Measurements from ENCODE around the gene BTD.

The BTD gene
- long read RNA-seq, full-length matches to known transcripts = 19 of 20 reads
- long read RNA-seq, partial matches to known transcripts = 1 of 20 reads
- long read RNA-seq, other reads (novel, unspliced or antisense) = 0 of 20 reads

GRCh38 chr3:15601399-15602145 is at the start of gene BTD, which contains the start of gene HACL1:
TSS of gene BTD (plus strand) at chr3:15601745. CDS start at chr3:15635440, 33,695 bp downstream.
TSS of gene HACL1 (minus strand) at chr3:15601569. CDS start at chr3:15601463, 106 bp downstream.
- H3K4me3 ChIP-seq (replicated peaks; ENCODE audit: insufficient read depth, low read length) = peak within 1 kb of the TSS; percentile 95
- H3K27me3 ChIP-seq (ENCODE audit: insufficient read depth, poor library complexity, severe bottlenecking) = no peaks in the 10 kb centered on the region
- peak; percentile 96 to 99 for DNase-seq (ENCODE audit: low read depth in 1 of 2, low spot score in 1 of 2)
- H3K27ac ChIP-seq (replicated peaks) = peak within 1 kb of the TSS; percentile 89
- TF ChIP-seq CTCF (IDR thresholded peaks at IDR 0.05; ENCODE audit: insufficient read depth, low read length) = no peak
- TF ChIP-seq SPI1 (IDR thresholded peaks at IDR 0.05; ENCODE audit: borderline replicate concordance, low read depth) = peak; percentile 20; the same call in 1 of the 2 replicates
- TF ChIP-seq REST (IDR thresholded peaks at IDR 0.05; ENCODE audit: insufficient replicate concordance, low read depth) = peak; percentile 28
- TF ChIP-seq POLR2AphosphoS5 (IDR thresholded peaks at IDR 0.05; ENCODE audit: low read depth) = peak; percentile 90
- TF ChIP-seq GABPA (IDR thresholded peaks at IDR 0.05; ENCODE audit: low read depth) = peak; percentile 87

GRCh38 chr3:15551902-15552301 is 49.6 kb upstream of the BTD start:
- no peak for DNase-seq (ENCODE audit: low read depth in 1 of 2, low spot score in 1 of 2)
- Histone ChIP-seq H3K27ac (replicated peaks) (no peak overlapping the region), H3K27me3 (ENCODE audit: insufficient read depth, poor library complexity, severe bottlenecking) (no peaks in the 10 kb centered on the region), H3K4me3 (replicated peaks; ENCODE audit: insufficient read depth, low read length) (no peak overlapping the region)
- TF ChIP-seq REST (IDR thresholded peaks at IDR 0.05; ENCODE audit: insufficient replicate concordance, low read depth) (no peak), CTCF (IDR thresholded peaks at IDR 0.05; ENCODE audit: insufficient read depth, low read length) (no peak), SPI1 (IDR thresholded peaks at IDR 0.05; ENCODE audit: borderline replicate concordance, low read depth) (no peak), POLR2AphosphoS5 (IDR thresholded peaks at IDR 0.05; ENCODE audit: low read depth) (no peak), GABPA (IDR thresholded peaks at IDR 0.05; ENCODE audit: low read depth) (no peak)

GRCh38 chr3:15553749-15554148 is 47.8 kb upstream of the BTD start:
- Histone ChIP-seq H3K27ac (replicated peaks) (no peak overlapping the region), H3K27me3 (ENCODE audit: insufficient read depth, poor library complexity, severe bottlenecking) (no peaks in the 10 kb centered on the region), H3K4me3 (replicated peaks; ENCODE audit: insufficient read depth, low read length) (no peak overlapping the region)
- TF ChIP-seq GABPA (IDR thresholded peaks at IDR 0.05; ENCODE audit: low read depth) = no peak
- no peak for TF ChIP-seq SPI1 (IDR thresholded peaks at IDR 0.05; ENCODE audit: borderline replicate concordance, low read depth)
- no peak for TF ChIP-seq CTCF (IDR thresholded peaks at IDR 0.05; ENCODE audit: insufficient read depth, low read length)
- TF ChIP-seq REST (IDR thresholded peaks at IDR 0.05; ENCODE audit: insufficient replicate concordance, low read depth) = no peak
- no peak for TF ChIP-seq POLR2AphosphoS5 (IDR thresholded peaks at IDR 0.05; ENCODE audit: low read depth)
- DNase-seq (ENCODE audit: low read depth in 1 of 2, low spot score in 1 of 2) = no peak

All from HL-60 (cell line).